Hepatocyte (in vitro differentiated cells): ENCODE results near the gene LRRC61. TPM values are rescaled to one million over a fixed set of nuclear protein-coding genes. Genes with fewer than 3 reads are reported as not detected.

ENCODE experiments used
- DNase-seq: peaks from one replicate; pipeline ENCODE4 v3.0.0-alpha.2; 2016; ENCODE audit warnings: low spot score
- H2AFZ ChIP-seq: fragments of 200-600 bp; sonication (generic); 2 replicates; pipeline ENCODE4 v1.6.0; 2016; ENCODE audit warnings: antibody characterized with exemption, mild to moderate bottlenecking
- H3K27ac ChIP-seq: fragments of 200-600 bp; sonication (generic); 2 replicates; pipeline ENCODE4 v1.5.1; 2016; ENCODE audit warnings: mild to moderate bottlenecking
- H3K27me3 ChIP-seq: fragments of 200-600 bp; sonication (generic); 2 replicates; pipeline ENCODE4 v1.6.1; 2016
- H3K36me3 ChIP-seq: fragments of 200-600 bp; sonication (generic); replicated peaks from 2 replicates; pipeline ENCODE4 v1.5.1; 2016; ENCODE audit warnings: low read depth; ENCODE audit not compliant: insufficient read depth
- H3K4me1 ChIP-seq: fragments of 200-600 bp; sonication (generic); 2 replicates; pipeline ENCODE4 v1.5.1; 2016; ENCODE audit warnings: mild to moderate bottlenecking, moderate library complexity; ENCODE audit not compliant: insufficient read depth
- H3K4me2 ChIP-seq: fragments of 200-600 bp; sonication (generic); 2 replicates; pipeline ENCODE4 v1.6.0; 2016
- H3K4me3 ChIP-seq: fragments of 200-600 bp; sonication (generic); 2 replicates; pipeline ENCODE4 v1.5.1; 2016; ENCODE audit warnings: mild to moderate bottlenecking
- H3K79me2 ChIP-seq: fragments of 200-600 bp; sonication (generic); 2 replicates; pipeline ENCODE4 v1.6.0; 2017; ENCODE audit warnings: mild to moderate bottlenecking
- H3K9me2 ChIP-seq: fragments of 200-600 bp; sonication (generic); replicated peaks from 2 replicates; pipeline ENCODE4 v1.6.0; 2017; ENCODE audit warnings: mild to moderate bottlenecking; ENCODE audit not compliant: insufficient read depth
- H3K9me3 ChIP-seq: fragments of 200-600 bp; sonication (generic); 2 replicates; pipeline ENCODE4 v1.5.1; 2016; ENCODE audit warnings: low read depth, mild to moderate bottlenecking
- H4K20me1 ChIP-seq: fragments of 200-600 bp; sonication (generic); 2 replicates; pipeline ENCODE4 v1.6.0; 2016; ENCODE audit warnings: mild to moderate bottlenecking; ENCODE audit not compliant: insufficient read depth, poor library complexity, severe bottlenecking
- CTCF ChIP-seq: fragments of 200-600 bp; sonication (generic); IDR thresholded peaks from 2 replicates; pipeline ENCODE4 v1.5.1; 2016; ENCODE audit warnings: antibody characterized with exemption, mild to moderate bottlenecking; ENCODE audit not compliant: poor library complexity
- EZH2 ChIP-seq: fragments of 200-600 bp; sonication (generic); IDR thresholded peaks from 2 replicates; pipeline ENCODE4 v1.6.1; 2016; ENCODE audit warnings: antibody characterized with exemption, mild to moderate bottlenecking, borderline replicate concordance
- EZH2phosphoT487 ChIP-seq: fragments of 200-600 bp; sonication (generic); IDR thresholded peaks from one replicate; pipeline ENCODE4 v1.6.1; 2018; ENCODE audit warnings: antibody characterized with exemption, mild to moderate bottlenecking, low read depth, moderate library complexity; ENCODE audit not compliant: unreplicated experiment, severe bottlenecking
- WGBS: methylation state at CpG from one replicate; pipeline ENCODE4 v1.1.6; 2016; ENCODE audit warnings: low lambda C conversion rate; ENCODE audit errors: missing lambda C conversion rate; 5-methylcytosine and 5-hydroxymethylcytosine counted together
- polyA plus RNA-seq: library from polyadenylated mRNA; unstranded; fragments of >200 nt; fragmentation: Nextera tagmentation; extraction: Ambion mirVana; gene quantifications from 2 replicates; pipeline ENCODE4 v1.2.1, GENCODE V29; 2016
- total RNA-seq: library from RNA; depleted of rRNA; stranded (reverse); fragments of >200 nt; gene quantifications from 2 replicates; pipeline ENCODE4 v1.2.3, GENCODE V29; 2014

The LRRC61 gene
- total and polyA plus RNA-seq, 2 experiments from 2014 or later, result 23.4 to 38.7 TPM

- no peak for TF ChIP-seq EZH2
- TF ChIP-seq EZH2phosphoT487, result no peak
- no peak for TF ChIP-seq CTCF
- no peak for DNase-seq
- Histone ChIP-seq H3K4me1 (peaks cover 55% of the 10 kb centered on the region), H3K27ac (peak overlapping the region; percentile 95), H3K27me3 (no peaks in the 10 kb centered on the region), H3K79me2 (peaks cover 66% of the 10 kb centered on the region), H3K4me2 (peak overlapping the region; percentile 93), H2AFZ (no peak overlapping the region), H3K36me3 (no peaks in the 10 kb centered on the region), H3K4me3 (no peak overlapping the region), H3K9me3 (no peaks in the 10 kb centered on the region), H4K20me1 (no peaks in the 10 kb centered on the region), H3K9me2 (no peaks in the 10 kb centered on the region)
- 50% methylated on average over 3 of the region's 3 CpGs for WGBS
Measured at GRCh38 chr7:150377196-150377595, 54.0 kb downstream of the LRRC61 start.

- no peaks in the 10 kb centered on the region for H3K27me3 ChIP-seq
- H3K4me3 ChIP-seq, result no peak overlapping the region
- no peak for TF ChIP-seq CTCF
- no peak for TF ChIP-seq EZH2phosphoT487
- TF ChIP-seq EZH2, result no peak
- 35% methylated on average over 4 of the region's 4 CpGs for WGBS
- H3K36me3 ChIP-seq, result no peaks in the 10 kb centered on the region
- peaks cover 66% of the 10 kb centered on the region for H3K79me2 ChIP-seq
- peaks cover 58% of the 10 kb centered on the region for H3K4me1 ChIP-seq
- no peak overlapping the region for H2AFZ ChIP-seq
- H3K4me2 ChIP-seq, result peak overlapping the region; percentile 93
- peak; percentile 60 for DNase-seq
- H4K20me1 ChIP-seq, result no peaks in the 10 kb centered on the region
- H3K9me2 ChIP-seq, result no peaks in the 10 kb centered on the region
- no peaks in the 10 kb centered on the region for H3K9me3 ChIP-seq
- peak overlapping the region; percentile 95 for H3K27ac ChIP-seq
Measured at GRCh38 chr7:150377635-150378034, 54.5 kb downstream of the LRRC61 start.

GRCh38 chr7:150378115-150378852 lies 55.1 kb downstream of the LRRC61 start:
- no peak for TF ChIP-seq EZH2
- no peak for TF ChIP-seq EZH2phosphoT487
- TF ChIP-seq CTCF, result peak; percentile 21
- no peaks in the 10 kb centered on the region for H3K9me3 ChIP-seq
- H3K27me3 ChIP-seq, result no peaks in the 10 kb centered on the region
- no peaks in the 10 kb centered on the region for H4K20me1 ChIP-seq
- H3K4me1 ChIP-seq, result peaks cover 63% of the 10 kb centered on the region
- peak overlapping the region; percentile 95 for H3K27ac ChIP-seq
- 4% methylated on average over 32 of the region's 32 CpGs for WGBS
- H3K79me2 ChIP-seq, result peaks cover 63% of the 10 kb centered on the region
- H3K9me2 ChIP-seq, result no peaks in the 10 kb centered on the region
- peak overlapping the region; percentile 66 for H3K4me3 ChIP-seq
- H2AFZ ChIP-seq, result peak overlapping the region; percentile 85
- H3K36me3 ChIP-seq, result no peaks in the 10 kb centered on the region
- H3K4me2 ChIP-seq, result peak overlapping the region; percentile 93
- DNase-seq, result peak; percentile 84
